Fibroblast of skin of scalp (primary cell): ENCODE data around the gene CLIP2.
"Not testable (repeated sequence)": the region's sequence is repeated elsewhere in the genome, so short reads cannot be mapped to it uniquely, and the experiment has no call there.

Experiments
- DNase-seq: peaks from one replicate; pipeline ENCODE4 v3.0.0-alpha.2; 2013

CLIP2 gene

GRCh38 chr7:74338366-74339108 is 49.3 kb downstream of the CLIP2 start:
- no peak for DNase-seq

- DNase-seq: not testable (repeated sequence)
Measured at GRCh38 chr7:74339648-74340047, 50.4 kb downstream of the CLIP2 start.

- DNase-seq: peak; percentile 74
Measured at GRCh38 chr7:74343281-74344131, 54.3 kb downstream of the CLIP2 start.

- peak; percentile 51 for DNase-seq
Measured at GRCh38 chr7:74344132-74344496, 54.9 kb downstream of the CLIP2 start.

- DNase-seq: no peak
Measured at GRCh38 chr7:74344786-74345185, 55.6 kb downstream of the CLIP2 start.

- DNase-seq: no peak
Measured at GRCh38 chr7:74345970-74346369, 56.8 kb downstream of the CLIP2 start.

- no peak for DNase-seq
Measured at GRCh38 chr7:74349621-74350020, 60.4 kb downstream of the CLIP2 start.

GRCh38 chr7:74350751-74351150 is 61.5 kb downstream of the CLIP2 start:
- DNase-seq: no peak

- no peak for DNase-seq
Measured at GRCh38 chr7:74351836-74352235, 62.6 kb downstream of the CLIP2 start.

- DNase-seq: not testable (repeated sequence)
Measured at GRCh38 chr7:74352551-74353138, 63.4 kb downstream of the CLIP2 start.

GRCh38 chr7:74354009-74354408 is 64.8 kb downstream of the CLIP2 start:
- no peak for DNase-seq

GRCh38 chr7:74355091-74355490 is 65.9 kb downstream of the CLIP2 start:
- peak; percentile 80 for DNase-seq

- DNase-seq: no peak
Measured at GRCh38 chr7:74356589-74357315, 67.5 kb downstream of the CLIP2 start.

GRCh38 chr7:74360008-74360407 is 70.8 kb downstream of the CLIP2 start:
- no peak for DNase-seq

GRCh38 chr7:74362266-74362665 is 73.1 kb downstream of the CLIP2 start:
- DNase-seq: no peak

- DNase-seq: no peak
Measured at GRCh38 chr7:74364061-74364460, 74.9 kb downstream of the CLIP2 start.

- peak; percentile 63 for DNase-seq
Measured at GRCh38 chr7:74365322-74366022, 76.3 kb downstream of the CLIP2 start.

GRCh38 chr7:74371381-74372341 is 82.5 kb downstream of the CLIP2 start:
- DNase-seq: peak; percentile 10

GRCh38 chr7:74372511-74373111 is 83.4 kb downstream of the CLIP2 start:
- DNase-seq: no peak

- no peak for DNase-seq
Measured at GRCh38 chr7:74373536-74373935, 84.3 kb downstream of the CLIP2 start.
